Thyroid gland (tissue), 4 donors: ENCODE data around the gene MMEL1. TPM values are rescaled to one million over a fixed set of nuclear protein-coding genes. Genes with fewer than 3 reads are reported as not detected.

ENCODE experiments used
- DNase-seq, 2 donors: peaks; one replicate each; pipeline ENCODE4 v3.0.0-alpha.2; 2019
- H3K27ac ChIP-seq, 3 donors: fragments of 200-600 bp; sonication (generic); 1 replicate in 2 of 3; 2 replicates in 1 of 3; pipeline ENCODE4 v1.5.1; 2016 to 2019; ENCODE audit warnings: mild to moderate bottlenecking in 1 of 3, moderate library complexity in 1 of 3
- H3K27me3 ChIP-seq: fragments of 200-600 bp; sonication (generic); one replicate; pipeline ENCODE4 v1.5.1; 2019
- H3K36me3 ChIP-seq, 2 donors: fragments of 200-600 bp; sonication (generic); one replicate each; pipeline ENCODE4 v1.5.1; 2016 to 2019
- H3K4me1 ChIP-seq, 2 donors: fragments of 200-600 bp; sonication (generic); one replicate each; pipeline ENCODE4 v1.5.1; 2017 to 2019
- H3K4me3 ChIP-seq, 3 donors: fragments of 200-600 bp; sonication (generic); replicated peaks in 1 of 3; 1 replicate in 2 of 3; 2 replicates in 1 of 3; pipeline ENCODE4 v1.5.1; 2016; ENCODE audit warnings: mild to moderate bottlenecking in 1 of 3
- H3K9me3 ChIP-seq: fragments of 200-600 bp; sonication (generic); one replicate; pipeline ENCODE4 v1.5.1; 2017
- POLR2A ChIP-seq, 2 donors: fragments of 450-650 bp; IDR thresholded peaks; one replicate each; pipeline ENCODE4 v1.6.1; 2017; ENCODE audit warnings: antibody characterized with exemption in 2 of 2, mild to moderate bottlenecking in 2 of 2, moderate library complexity in 1 of 2
- WGBS, 2 donors: methylation state at CpG; one replicate each; pipeline ENCODE4 v1.1.5; 2017; 5-methylcytosine and 5-hydroxymethylcytosine counted together
- intact Hi-C: fragments of 100-400 bp; cut with DNase I; formaldehyde crosslinking; loops from one replicate; pipeline ENCODE4 v1.15.1; 2023
- total RNA-seq, 4 donors: library from RNA; depleted of rRNA; stranded (reverse); fragments of >200 nt; gene quantifications; one replicate each; pipeline ENCODE4 v1.2.3, GENCODE V29; 2016
- TF ChIP-seq, protein P1 (sequence below), 6 experiments: fragments of 200-600 bp in 3 of 6; fragments of 450-650 bp in 3 of 6; sonication (generic) in 3 of 6; IDR thresholded peaks; one replicate each; pipeline ENCODE4 v1.5.1; 2016 to 2019; ENCODE audit warnings: antibody characterized with exemption in 6 of 6, mild to moderate bottlenecking in 2 of 6, inconsistent platforms in 1 of 6, moderate library complexity in 1 of 6

MMEL1 gene
- total RNA-seq, 4 donors from 2014 or later = 0.98 to 2.5 (median 2.0) TPM; not detected in 1

DNA sequence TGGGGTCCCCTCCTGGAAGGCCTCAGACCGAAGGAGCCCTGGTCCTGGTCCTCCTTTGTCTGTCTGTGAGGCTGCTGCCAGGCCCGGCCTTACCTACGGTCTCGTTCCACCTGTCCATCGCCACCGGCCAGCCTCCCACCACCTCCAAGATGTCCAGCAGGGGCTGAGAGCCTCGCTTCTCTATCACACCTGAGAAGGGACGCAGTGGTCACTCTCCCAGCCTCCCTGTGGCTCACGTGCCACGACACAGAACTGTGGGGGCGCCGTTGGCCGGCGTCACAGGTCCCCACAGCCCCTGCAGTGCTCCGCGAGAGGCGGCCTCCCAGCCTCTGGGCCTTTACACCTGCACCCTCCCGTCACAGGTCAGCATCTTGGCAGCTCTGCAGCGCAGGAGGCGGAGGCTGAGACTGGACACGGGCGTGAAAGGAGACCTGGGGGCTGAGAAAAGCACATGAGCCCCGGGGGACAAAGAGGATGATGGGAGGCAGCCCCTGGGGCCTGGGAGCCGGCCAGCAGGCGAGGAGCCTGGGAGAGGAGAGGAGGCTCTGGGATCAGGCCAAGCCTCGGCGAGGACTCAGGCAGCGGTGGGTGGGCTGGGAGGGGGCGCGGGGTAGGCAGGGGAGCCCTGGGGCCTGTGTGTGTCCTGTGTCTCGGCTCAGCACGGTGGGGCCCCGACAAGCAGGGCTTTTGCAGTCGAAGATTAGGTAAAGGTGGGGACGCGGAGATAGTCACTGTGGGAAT, 25.8 kb downstream of the MMEL1 start:
- Histone ChIP-seq H3K4me3 (no peak overlapping the region), H3K9me3 (no peaks in the 10 kb centered on the region), H3K27me3 (no peaks in the 10 kb centered on the region), H3K36me3 (no peaks in the 10 kb centered on the region), H3K27ac (peak overlapping the region in 1 of 3 donors; percentile 41), H3K4me1 (peaks cover 9 to 33% of the 10 kb centered on the region in 2 donors)
- DNase-seq = peak in 1 of 2 donors; percentile 2
- 67 to 73% methylated on average over 24 to 30 of the region's 36 CpGs for WGBS, 2 donors
- intact Hi-C loops = no loop called here
- no peak for TF ChIP-seq POLR2A (IDR thresholded peaks at IDR 0.05)
- TF ChIP-seq, protein P1, sequence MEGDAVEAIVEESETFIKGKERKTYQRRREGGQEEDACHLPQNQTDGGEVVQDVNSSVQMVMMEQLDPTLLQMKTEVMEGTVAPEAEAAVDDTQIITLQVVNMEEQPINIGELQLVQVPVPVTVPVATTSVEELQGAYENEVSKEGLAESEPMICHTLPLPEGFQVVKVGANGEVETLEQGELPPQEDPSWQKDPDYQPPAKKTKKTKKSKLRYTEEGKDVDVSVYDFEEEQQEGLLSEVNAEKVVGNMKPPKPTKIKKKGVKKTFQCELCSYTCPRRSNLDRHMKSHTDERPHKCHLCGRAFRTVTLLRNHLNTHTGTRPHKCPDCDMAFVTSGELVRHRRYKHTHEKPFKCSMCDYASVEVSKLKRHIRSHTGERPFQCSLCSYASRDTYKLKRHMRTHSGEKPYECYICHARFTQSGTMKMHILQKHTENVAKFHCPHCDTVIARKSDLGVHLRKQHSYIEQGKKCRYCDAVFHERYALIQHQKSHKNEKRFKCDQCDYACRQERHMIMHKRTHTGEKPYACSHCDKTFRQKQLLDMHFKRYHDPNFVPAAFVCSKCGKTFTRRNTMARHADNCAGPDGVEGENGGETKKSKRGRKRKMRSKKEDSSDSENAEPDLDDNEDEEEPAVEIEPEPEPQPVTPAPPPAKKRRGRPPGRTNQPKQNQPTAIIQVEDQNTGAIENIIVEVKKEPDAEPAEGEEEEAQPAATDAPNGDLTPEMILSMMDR (IDR thresholded peaks at IDR 0.05) = no peak

DNA sequence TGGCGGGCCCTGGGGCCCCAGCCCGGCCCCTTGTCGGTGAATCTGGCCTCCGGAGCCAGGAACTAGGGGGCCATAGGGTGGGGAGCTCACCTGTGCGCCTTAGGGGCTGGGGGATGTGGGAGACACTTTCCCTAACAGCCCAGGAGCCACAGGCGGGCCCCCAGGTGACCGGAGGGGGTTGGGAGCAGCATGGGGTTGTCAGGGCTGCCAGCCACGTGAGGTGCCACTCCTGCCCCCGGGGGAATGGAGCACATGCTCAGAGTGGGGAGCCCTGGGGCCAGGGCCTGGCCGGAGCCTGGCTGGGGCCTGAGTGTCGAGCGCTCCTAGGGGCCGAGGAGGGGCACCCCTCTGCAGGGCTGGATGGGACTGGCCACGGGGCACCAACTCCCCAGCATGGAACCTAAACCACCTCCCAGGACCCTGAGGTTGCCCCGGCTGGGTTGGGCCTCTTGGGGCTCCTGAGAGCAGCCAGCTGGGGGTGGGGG, 26.4 kb downstream of the MMEL1 start:
- TF ChIP-seq, protein P1 (IDR thresholded peaks at IDR 0.05) = peak in 1 of 6 experiments; percentile 22
- TF ChIP-seq POLR2A (IDR thresholded peaks at IDR 0.05) = no peak
- intact Hi-C loops = no loop called here
- Histone ChIP-seq H3K27me3 (no peaks in the 10 kb centered on the region), H3K27ac (peak overlapping the region in 1 of 3 donors; percentile 41), H3K4me3 (no peak overlapping the region), H3K36me3 (no peaks in the 10 kb centered on the region), H3K4me1 (peaks cover 9 to 33% of the 10 kb centered on the region in 2 donors), H3K9me3 (no peaks in the 10 kb centered on the region)
- WGBS, 2 donors = 30% methylated on average over 8 of the region's 15 CpGs; no CpG with 5 or more reads in 1 of the 2 donors
- peak; percentile 32 to 48 for DNase-seq

- Histone ChIP-seq H3K27me3 (no peaks in the 10 kb centered on the region), H3K36me3 (no peaks in the 10 kb centered on the region), H3K9me3 (no peaks in the 10 kb centered on the region), H3K4me3 (no peak overlapping the region), H3K4me1 (peaks cover 9 to 29% of the 10 kb centered on the region in 2 donors), H3K27ac (peak overlapping the region in 1 of 3 donors; percentile 41)
- TF ChIP-seq, protein P1 (IDR thresholded peaks at IDR 0.05) = no peak
- TF ChIP-seq POLR2A (IDR thresholded peaks at IDR 0.05) = no peak
- intact Hi-C loops = no loop called here
- peak; percentile 82 to 84 for DNase-seq
- WGBS, 2 donors = 28 to 41% methylated on average over 15 to 20 of the region's 48 CpGs
Observed at GRCh38 chr1:2605509-2606395, 27.1 kb downstream of the MMEL1 start.

- no peaks in the 10 kb centered on the region for H3K36me3 ChIP-seq
- H3K4me3 ChIP-seq = no peak overlapping the region
- TF ChIP-seq, protein P1 (IDR thresholded peaks at IDR 0.05) = no peak
- no peak for TF ChIP-seq POLR2A (IDR thresholded peaks at IDR 0.05)
- no peaks in the 10 kb centered on the region for H3K9me3 ChIP-seq
- intact Hi-C loops = no loop called here
- no peak overlapping the region for H3K27ac ChIP-seq
- no peaks in the 10 kb centered on the region for H3K27me3 ChIP-seq
- DNase-seq = no peak
- 85 to 93% methylated on average over 9 to 13 of the region's 14 CpGs for WGBS, 2 donors
- H3K4me1 ChIP-seq = peaks cover 9 to 23% of the 10 kb centered on the region in 2 donors
Observed at GRCh38 chr1:2604844-2605508, 27.8 kb downstream of the MMEL1 start.
